G401.6 (cell line): ENCODE data around the gene CTSA.
"Not testable (repeated sequence)": the region's sequence is repeated elsewhere in the genome, so short reads cannot be mapped to it uniquely, and the experiment has no call there.

Experiments used
- FAIRE-seq: peaks from 2 replicates; lab custom pipeline; 2012; peaks lifted over from hg19 to GRCh38; lab: Jason Lieb, UNC

Gene CTSA

DNA sequence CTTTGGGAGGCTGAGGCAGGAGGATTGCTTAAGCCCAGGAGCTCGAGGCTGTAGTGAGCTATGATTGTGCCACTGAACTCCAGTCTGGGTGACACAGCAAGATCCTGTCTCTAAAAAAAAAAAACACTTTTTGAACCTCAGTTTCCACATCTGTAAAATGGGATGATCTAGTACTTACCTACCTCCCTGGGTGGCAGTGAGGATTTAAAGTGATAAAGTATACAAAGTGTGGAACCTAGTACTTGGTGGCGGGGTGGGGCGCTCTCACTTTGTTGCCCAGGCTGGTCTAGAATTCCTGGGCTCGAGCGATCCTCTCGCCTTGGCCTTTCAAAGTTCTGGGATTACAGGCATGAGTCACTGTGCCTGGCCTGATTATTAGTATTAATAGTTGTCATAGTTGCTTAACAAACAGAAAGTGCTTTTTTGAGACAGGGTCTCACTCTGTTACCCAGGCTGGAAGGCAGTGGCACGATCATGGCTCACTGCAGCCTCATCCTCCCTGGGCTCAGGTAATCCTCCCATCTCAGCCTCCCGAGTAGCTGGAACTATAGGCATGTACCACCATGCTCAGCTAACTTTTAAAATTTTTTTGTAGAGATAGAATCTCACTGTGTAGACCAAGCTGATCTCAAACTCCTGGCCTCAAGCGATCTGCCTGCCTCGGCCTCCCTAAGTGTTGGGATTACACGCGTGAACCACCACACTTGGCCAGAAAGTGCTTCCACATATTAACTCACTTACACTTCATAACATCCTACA is 27.8 kb downstream of the CTSA start:
- FAIRE-seq: no peak

DNA sequence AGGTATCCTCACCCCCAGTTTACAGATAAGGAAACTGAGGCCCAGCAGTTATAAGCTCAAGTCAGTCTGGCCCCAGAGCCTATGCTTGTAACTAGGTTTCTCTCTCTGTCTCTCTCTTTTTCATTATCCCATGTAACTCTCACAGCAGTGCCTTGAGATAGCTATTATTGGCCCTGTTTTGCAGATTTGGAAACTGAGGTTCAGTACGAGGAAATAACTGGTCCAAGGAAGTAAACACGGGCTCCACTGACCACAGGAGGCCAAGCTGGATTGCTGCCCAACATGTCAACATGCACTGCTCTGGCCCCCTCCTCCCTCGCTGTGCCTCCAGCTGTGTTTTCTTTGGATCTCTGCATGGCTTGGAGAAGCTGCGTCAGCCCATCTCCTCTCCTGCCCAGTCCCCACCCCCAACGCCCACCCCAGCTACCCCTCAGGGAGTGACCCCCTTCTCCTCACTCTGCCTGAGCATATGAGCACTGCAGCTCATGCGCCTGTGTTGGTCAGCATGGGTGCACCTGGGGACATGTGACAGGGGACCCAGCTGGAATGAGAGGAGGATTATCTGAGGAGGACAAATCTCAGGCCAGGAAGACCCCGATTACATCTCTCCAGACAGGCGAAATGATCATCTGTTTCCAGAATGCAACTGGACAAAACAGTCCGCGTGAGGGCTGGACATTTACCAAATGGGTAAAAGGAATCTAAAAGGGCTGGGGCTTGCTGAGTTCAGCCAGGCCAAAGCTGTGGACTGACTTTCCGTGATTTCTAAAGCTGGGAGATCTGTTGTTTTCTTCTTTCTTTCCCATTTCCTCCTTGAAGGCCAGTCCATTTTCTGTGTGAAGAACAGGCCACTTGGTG is 28.6 kb downstream of the CTSA start:
- no peak for FAIRE-seq

DNA sequence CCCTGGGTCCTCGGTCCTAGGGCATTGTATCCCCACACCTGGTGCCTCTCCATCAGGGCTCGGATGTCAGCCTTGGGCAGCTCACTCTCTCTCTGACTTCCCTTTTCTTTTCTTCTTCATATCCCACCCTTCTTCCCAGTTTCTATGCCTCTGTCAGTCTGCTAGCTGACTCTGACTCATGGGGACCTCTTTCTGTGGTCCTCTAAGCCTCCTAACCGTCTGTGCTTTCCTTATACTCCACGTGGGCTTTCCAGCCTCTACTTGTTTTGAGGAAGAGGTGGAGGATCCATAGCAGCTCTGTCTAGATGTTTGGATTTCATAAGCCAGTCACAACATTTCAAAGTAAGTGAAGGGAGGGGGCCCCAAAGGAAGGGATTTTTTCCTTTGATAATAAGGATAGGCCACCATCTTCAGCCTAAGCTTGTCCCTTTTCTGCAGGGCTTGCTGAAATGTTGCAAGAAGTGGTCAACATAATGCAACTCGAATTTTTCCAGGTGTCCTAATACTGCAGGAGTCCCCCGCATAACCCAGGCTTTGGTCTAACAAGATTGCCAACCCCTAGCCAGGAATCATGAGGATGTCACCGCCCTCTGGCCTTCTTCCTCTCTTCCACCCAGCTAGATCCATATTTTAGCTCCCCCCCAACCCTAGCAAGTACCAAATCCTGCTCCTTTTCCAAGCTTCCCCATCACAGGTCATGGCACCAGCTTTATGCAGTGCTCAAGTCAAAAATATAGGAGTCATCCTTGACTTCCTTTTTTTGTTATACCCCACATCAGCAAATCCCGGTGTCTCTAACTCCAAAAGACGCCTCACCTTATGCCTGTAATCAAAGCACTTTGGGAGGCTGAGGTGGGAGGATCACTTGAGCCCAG is 29.6 kb downstream of the CTSA start:
- no peak for FAIRE-seq

DNA sequence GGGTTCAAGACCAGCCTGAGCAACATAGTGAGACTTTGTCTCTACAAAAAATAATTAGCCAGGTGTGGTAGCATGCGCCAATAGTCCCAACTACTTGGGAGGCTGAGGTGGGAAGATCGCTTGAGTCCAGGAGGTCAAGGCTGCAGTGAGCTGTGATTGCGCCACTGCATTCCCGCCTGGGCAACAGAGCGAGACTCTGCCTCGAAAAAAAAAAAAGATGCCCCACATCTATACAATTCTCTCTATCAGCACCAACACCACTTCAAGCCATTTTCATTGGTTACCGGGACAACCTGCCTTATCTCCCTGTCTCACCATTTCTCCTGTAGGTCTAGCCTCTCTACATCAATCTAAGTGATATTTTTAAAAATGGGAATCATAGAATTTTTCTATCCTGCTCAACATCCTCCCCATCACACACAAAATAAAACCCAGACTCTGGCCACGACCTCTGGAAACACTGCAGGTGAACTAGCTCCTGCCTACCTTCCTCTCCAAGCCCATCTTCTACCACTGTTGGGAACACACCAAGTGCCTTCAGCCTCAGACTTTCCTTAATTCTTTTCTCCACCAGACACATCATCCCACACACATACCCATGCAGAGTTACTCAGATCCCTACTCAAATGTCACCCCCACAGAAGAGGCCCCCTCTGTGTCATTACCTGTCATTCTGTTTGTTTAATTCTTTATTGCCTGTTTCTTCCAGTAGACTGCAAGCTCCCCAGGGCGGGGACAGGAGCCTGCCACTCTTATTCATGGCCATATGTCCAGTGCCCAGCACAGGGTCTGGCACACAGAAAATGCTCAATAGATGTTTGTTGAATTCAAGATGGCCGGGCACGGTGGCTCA is 30.4 kb downstream of the CTSA start:
- FAIRE-seq: no peak

DNA sequence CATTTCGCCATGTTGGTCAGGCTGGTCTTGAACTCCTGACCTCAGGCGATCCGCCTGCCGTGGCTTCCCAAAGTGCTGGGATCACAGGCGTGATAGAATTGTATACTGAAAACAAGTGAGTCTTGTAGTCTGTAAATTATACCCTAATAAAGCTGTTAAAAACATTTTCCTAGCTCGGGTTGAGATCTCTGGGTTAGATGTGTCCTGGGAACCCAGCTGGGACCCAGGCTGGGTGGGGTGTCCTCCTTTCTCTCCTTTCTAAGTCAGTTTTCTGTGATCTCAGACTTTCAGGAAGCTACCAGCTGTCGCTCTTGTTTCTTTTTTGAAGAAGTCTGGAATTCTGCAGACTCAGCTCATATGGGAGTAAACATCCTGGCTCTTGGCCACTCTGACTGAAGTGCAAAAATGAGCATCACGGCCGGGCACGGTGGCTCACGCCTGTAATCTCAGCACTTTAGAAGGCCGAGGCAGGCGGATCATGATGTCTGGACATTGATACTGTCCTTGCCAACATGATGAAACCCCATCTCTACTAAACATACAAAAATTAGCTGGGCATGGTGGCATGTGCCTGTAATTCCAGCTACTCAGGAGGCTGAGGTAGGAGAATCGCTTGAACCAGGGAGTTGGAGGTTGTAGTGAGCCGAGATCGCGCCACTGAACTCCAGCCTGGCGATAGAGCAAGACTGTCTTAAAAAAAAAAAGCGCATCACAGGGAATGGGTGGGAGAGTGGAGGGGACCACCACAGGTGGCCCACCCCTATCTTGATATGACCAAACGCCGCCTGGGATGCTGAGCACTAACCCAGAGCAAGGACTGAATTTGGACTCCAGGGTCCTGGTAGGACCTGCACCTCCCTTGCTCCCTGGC is 33.5 kb downstream of the CTSA start:
- no peak for FAIRE-seq

DNA sequence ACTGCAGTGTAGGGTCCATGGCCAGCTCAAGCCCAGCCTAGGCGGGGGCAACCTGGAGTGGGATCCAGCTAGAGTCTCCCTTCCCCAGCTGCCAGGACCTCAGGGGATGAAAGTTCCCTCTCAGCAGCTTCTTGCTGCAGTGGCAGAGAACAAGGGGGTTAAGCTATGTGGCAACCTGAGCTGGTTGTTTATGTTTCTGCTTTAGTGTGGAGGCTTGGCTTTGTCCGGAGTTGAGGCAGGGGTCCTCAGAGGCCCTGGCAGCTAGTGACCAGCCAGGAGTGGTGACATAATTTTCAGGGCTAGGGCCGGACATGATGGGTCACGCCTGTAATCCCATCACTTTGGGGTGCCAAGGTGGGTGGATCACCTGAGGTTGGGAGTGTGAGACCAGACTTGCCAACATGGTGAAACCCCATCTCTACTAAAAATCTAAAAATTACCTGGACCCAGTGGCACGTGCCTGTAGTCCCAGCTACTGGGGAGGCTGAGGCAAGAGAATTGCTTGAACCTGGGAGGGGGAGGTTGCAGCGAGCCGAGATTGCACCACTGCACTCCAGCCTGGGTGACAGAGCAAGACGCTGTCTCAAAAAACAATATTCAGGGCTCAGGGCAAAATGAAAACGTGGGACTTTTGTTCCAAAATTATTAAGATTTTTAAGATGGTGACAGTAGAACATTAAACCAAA is 34.8 kb downstream of the CTSA start:
- FAIRE-seq: no peak

DNA sequence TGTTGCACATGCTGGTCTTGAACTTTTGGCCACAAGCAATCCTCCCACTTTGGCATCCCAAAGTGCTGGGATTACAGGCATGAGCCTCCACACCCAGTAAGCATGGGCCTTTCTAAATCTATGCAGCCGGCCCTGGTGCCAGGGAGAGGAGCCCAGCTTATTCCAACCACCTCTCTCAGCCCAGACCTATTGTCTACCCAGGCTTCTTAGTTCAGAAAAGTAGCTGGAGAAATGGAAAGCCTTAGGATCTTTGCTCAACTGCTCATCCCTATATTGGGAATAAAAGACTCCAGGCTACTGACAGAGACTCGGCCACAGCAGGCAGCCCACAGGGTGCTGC is 35.6 kb downstream of the CTSA start:
- FAIRE-seq: no peak

DNA sequence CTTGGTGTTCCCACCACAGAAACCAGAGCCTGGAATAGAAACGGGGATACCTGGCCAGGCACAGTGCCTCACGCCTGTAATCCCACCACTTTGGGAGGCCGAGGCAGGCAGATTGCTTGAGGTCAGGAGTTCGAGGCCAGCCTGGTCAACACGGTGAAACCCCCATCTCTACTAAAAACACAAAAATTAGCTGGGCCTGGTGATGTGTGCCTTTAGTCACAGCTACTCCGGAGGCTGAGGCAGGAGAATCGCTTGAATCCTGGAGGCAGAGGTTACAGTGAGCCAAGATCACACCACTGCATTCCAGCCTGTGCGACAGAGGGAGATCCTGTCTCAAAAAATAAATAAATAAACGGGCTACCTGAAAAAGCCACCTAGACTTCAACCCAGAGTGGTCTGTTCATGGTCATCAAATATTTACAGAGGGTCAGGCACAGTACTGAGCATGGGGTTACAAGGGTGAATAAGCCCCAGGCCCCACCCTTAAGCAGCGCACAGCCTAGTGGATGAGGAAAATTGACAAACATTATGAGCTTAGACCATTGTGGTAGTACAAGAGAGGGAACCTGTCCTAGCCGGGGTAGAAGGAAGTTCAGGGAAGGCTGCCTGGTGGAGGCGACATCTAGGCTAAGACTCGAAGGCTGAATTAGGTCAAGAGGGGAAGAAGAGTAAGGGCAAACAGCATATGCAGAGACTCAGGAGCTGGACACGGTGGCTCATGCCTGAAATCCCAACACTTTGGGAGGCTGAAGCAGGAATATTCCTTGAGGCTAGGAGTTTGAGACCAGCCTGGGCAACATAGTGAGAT is 36.1 kb downstream of the CTSA start:
- no peak for FAIRE-seq

DNA sequence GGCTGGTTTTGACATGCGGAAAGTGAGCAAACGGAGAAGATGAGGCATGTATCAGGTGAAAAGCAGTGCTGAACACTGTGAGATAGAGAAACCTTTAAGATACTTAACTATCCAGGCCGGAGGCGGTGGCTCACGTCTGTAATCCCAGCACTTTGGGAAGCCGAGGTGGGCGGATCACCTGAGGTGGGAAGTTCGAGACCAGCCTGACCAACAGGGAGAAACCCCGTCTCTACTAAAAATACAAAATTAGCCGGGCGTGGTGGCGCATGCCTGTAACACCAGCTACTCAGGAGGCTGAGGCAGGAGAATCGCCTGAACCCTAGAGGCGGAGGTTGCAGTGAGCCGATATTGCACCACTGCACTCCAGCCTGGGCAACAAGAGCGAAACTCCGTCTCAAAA is 40.5 kb downstream of the CTSA start:
- FAIRE-seq: not testable (repeated sequence)

DNA sequence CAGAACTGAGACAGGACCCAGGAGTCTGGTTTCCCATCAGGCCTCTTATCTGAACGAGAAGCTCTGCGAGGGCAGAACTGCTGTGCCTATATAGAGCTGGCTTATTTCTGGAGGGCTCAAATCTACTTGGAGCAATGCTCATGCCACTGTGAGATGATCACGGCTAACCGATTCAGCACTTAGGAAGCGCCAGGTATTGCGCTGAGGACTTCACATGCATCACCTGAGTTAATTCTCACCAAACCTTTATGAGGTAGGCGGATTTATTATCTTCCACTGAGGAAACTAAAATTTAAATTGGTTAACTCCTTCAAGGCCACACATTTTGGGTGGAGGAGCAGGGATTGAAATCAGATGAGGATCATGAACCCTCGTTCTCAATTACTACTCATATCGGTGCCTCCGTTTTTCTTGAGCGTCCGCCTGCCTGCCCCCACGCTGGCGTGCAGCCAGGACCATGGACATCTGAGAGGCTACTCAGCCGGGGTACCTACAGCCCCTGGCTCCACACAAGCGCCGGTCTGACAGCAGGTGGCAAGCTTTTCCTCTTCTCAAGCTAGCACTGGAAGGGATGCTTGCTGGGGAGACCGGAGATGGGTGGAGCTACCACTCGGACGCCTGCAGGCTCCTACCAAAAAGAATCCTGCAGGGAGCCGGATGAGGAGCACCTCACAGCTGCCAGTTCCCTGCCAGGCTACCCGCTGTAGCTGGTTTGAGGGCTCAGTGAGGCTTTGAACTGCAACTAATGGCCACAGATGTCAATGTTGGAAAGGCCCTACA is 42.3 kb downstream of the CTSA start:
- no peak for FAIRE-seq

DNA sequence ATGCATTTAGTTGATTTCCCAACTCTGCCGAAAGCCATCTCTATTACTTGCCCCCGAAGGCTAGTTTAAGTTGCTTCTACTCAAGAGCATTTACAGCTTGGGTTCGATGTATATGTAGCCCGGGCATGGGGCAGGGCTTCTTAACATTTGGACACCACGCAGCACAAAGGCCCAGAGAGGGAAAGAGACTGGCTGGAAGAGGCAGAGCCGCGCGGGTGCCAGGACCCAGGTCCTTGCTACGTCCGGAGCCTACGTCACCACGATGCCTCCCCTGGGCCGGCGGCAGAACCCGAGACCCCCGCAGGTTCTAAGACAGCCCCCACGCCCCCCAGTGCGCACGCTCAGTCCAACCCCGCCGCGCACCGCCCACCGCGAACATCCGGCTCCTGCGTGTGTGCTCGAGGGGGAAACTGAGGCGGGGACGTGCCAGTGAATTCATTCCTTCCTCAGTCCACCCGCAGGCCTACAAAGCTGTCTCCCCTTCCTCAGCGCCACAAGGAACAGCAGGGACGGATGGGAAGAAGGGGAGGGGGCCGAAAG is 43.0 kb downstream of the CTSA start:
- FAIRE-seq: no peak

DNA sequence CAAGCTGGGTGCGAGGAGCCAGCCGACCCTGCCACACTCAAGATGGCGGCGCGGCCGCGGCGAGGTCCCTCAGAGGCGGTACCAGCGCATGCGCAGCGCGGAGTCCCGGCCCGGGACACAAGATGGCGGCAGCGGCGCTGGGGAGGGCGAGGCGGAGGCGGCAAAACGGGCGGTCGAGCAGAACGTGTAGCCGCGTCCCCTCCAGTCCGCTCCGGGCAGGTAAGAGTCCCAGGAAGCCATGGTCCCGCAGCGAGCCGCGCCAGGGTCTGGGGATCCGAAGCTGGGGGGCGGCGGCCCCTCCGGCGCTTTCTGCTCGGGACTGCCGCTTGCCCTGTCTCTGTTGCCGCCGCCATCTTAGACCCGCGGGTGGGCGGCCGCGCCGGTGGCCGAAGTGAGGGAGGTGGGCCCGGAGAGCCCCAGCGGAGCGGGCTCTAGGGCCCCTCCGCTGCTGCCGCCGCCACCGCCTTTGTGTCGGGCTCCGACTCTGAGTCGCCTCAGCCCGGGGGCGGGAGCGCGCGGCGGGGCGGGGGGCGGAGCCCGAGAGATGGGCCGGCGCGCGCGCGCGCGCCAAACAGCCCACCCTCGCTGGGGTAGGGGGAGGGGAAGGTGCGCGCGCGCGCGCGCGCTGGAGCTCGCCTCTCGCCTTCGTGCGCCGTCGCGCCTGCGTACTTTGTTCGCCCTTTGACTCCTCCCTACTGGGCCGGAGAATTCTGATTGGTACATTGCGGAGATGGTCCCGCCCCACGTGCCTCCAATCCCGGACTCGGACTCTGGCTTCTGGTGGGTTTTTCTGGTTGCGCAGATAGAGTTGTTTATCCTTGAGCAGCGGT is 43.7 kb downstream of the CTSA start, which contains the start of gene PCIF1:
PCIF1 (plus strand) TSS at position 98 of the 830 bp plus-strand sequence. CDS start 4,317 bp downstream, outside the sequence.
- peak; percentile 13 for FAIRE-seq

DNA sequence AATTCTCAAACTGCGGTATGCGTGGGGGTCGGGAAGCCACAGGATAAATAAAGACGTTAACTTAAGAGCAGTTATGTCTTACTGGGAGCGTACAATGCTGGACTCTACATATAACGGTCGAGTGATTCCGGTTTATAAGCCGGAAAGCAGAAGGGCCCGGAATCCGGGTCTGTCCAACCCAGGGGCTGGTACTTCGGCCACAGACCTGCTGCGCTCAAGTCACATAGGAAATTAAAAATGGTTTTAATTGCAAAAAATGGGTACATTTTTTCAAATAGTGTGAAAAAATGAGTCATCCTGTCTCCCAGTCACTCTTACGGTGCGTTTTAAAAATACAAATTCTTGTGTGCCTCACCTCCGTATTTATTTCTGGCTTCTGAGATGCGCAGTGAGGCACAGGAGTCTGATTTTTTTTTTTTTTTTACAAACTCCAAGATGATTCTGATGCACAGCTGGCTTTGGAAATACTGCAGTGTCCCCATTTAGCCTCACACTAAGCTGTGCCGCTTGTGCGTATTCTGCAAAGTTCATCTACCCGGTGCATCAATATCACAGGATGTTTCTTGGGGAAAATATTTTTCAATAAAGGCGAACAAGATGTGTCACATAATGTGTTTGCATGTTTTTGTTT is 44.4 kb downstream of the CTSA start:
- FAIRE-seq: no peak

DNA sequence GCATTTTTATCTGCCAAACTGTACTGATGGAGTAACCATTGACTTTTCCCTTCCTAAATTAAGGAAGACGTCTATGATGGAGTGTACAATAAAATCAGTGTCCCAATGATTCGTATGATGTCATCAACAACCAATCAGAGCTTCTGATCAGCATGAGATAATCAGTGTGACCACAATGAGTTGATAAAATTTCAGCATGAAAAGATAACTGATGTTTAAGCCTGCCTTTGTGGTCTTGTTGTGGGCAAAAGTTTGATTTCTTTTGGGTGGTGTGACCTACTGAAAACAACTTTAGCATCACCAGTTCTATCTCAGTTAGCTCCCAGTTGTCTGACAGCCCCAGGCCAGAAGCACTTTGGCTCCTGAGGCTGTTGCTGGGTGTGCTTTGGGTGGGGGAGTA is 46.6 kb downstream of the CTSA start:
- no peak for FAIRE-seq

DNA sequence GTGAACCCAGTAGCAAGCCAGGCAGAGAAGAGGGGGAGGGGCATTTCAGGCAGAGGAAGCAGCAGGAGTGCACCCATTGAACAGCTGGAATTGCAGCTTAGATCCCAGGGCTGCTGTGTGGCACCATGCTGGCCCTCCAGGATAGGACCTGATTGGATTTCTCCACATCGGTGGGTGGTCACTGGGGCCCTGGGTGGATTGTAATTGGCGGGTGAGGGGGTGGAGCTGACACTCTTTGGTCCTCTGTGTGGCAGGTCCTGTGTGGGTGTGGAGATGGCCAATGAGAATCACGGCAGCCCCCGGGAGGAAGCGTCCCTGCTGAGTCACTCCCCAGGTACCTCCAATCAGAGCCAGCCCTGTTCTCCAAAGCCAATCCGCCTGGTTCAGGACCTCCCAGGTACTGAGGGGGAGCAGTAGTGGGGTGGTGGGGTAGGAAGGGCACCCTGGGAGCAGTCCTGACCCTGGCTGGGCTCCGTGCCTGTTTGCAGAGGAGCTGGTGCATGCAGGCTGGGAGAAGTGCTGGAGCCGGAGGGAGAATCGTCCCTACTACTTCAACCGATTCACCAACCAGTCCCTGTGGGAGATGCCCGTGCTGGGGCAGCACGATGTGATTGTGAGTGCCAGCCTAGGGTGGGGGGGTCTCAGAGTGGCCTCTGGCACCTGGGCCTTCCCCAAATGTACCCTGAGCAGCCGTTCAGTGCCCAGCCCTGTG is 47.7 kb downstream of the CTSA start:
- FAIRE-seq: no peak

DNA sequence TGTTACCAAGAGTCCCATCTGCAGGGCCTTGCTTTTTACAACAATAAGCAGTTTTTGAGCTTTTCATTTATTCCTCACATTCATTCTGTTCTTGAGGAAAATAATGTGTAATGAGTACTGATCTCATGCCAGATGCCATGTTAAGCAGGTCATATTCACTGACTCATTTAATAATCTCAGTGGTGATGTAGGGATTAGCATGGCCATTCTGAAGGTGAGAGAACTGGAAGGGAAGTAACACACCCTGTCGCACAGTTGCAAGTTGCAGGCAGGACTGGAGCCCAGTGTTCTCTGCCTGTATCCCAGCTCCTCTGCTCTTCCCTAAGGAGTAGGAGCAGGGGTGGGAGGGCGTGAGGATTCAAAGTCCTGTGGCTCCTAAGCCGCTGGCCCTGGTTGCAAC is 48.9 kb downstream of the CTSA start:
- no peak for FAIRE-seq
